ENCODE data around the gene MYOM1.
A peak's percentile ranks its signal among the peaks of the same experiment; 100 is the strongest.

The MYOM1 gene

DNA sequence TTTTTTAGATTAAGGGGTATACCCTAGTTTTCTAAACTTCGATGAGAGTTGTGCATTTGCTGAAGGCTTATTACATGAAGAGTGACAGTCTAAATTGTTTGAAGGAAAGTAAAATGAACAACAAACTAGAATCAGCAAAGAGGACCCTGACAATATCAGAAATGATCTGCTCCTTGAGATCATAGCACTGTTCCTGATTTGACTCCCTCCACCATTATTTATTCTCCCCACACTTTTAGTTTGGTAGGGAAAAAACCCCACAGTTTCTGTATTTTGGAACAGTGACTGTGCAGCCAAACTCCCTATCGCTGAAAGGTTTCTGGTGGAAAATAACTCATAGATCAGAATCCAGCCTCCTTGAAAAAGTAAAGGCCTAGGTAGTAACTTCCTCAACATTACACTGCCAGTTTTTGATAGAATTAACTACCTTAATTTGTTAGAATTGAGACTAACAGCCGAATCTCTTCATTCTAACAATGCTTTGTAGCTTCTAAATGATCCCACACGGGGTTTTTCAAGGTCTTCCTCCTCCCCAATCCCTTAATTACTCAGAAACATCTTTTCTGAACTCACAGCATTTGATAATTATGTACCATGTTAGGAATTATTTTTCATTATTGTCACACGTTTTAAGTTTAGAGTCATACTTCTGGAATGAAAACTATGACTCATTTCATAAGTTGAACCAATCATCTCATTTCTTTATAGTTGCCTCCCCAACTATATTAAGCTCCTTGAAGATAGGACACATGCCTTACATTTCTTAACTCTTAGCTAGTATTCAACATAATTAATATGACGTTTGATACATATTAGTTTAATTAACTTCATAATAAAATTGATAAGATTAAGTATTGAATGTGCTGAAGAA lies 30.7 kb upstream of the MYOM1 start:
- H3K27ac ChIP-seq: peak overlapping the region; percentile 16; the same call in 1 of the 2 replicates
- TF ChIP-seq ZFX (IDR thresholded peaks at IDR 0.05; ENCODE audit: borderline replicate concordance): no peak
- TF ChIP-seq, protein P1, sequence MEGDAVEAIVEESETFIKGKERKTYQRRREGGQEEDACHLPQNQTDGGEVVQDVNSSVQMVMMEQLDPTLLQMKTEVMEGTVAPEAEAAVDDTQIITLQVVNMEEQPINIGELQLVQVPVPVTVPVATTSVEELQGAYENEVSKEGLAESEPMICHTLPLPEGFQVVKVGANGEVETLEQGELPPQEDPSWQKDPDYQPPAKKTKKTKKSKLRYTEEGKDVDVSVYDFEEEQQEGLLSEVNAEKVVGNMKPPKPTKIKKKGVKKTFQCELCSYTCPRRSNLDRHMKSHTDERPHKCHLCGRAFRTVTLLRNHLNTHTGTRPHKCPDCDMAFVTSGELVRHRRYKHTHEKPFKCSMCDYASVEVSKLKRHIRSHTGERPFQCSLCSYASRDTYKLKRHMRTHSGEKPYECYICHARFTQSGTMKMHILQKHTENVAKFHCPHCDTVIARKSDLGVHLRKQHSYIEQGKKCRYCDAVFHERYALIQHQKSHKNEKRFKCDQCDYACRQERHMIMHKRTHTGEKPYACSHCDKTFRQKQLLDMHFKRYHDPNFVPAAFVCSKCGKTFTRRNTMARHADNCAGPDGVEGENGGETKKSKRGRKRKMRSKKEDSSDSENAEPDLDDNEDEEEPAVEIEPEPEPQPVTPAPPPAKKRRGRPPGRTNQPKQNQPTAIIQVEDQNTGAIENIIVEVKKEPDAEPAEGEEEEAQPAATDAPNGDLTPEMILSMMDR (IDR thresholded peaks at IDR 0.05): no peak

DNA sequence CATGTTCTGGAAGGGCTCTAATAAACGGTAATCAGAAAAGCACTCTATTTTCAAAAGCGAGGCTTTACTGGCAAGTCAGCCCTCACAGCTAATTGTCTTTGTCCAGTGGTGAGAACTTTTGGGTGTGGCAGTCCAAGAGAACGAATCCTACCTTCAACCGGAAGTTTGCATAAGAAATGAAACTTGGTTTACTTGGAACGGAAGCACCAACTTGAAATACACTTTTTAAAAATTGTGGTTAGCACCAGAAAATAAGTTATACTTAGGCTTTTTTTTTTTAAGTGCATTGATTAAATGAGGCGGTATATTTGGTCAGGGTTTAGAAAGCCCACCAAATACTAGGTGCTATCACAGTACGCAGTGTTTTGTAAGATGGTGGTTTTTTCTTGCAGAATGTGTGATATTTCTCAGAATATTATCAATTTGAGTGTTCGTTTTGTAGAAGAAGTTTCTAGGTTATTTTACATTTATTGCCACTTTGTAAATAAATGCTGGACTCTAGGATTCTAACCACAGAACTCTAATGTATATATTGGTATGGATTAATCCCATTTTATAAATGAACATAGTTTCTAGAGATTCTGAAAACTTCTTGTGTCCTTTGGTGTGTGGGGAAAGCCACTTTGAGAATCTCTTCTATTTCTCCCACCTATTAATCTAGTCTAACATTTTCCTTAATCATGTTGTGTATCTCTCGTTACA lies 29.0 kb upstream of the MYOM1 start:
- TF ChIP-seq ZFX (IDR thresholded peaks at IDR 0.05; ENCODE audit: borderline replicate concordance): no peak
- TF ChIP-seq, protein P1 (IDR thresholded peaks at IDR 0.05): no peak
- H3K27ac ChIP-seq: peak overlapping the region; percentile 89

DNA sequence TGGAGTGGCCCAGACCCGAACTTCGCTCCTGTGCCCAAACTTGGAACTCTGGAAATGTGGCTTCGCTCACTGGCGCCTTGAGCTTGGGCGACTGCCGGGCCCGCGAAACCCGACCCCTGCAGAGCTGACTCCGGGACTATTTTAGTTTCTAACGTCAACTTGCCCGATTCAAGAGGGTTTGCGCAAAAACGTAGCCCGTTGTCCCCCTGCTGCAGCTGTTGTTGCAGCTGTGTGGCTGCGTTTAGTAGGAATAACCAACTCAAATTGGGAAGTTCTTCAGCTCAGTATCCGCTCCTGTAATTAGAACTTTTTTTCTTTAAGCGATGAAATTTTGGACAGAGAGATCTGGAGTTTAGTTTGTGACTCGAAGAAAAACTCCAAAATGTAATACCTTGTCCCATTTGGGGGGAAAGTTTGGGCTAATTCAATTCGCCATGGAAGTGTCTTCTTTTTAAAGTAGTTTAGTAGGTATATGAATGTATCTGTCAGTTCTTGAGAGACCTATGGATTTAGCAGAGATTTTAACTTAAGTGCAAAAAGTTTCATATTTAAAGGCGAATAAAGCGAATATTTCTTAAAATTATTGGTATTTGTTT lies 28.4 kb upstream of the MYOM1 start:
- H3K27ac ChIP-seq: peak overlapping the region; percentile 89
- TF ChIP-seq, protein P1 (IDR thresholded peaks at IDR 0.05): no peak
- no peak for TF ChIP-seq ZFX (IDR thresholded peaks at IDR 0.05; ENCODE audit: borderline replicate concordance)

DNA sequence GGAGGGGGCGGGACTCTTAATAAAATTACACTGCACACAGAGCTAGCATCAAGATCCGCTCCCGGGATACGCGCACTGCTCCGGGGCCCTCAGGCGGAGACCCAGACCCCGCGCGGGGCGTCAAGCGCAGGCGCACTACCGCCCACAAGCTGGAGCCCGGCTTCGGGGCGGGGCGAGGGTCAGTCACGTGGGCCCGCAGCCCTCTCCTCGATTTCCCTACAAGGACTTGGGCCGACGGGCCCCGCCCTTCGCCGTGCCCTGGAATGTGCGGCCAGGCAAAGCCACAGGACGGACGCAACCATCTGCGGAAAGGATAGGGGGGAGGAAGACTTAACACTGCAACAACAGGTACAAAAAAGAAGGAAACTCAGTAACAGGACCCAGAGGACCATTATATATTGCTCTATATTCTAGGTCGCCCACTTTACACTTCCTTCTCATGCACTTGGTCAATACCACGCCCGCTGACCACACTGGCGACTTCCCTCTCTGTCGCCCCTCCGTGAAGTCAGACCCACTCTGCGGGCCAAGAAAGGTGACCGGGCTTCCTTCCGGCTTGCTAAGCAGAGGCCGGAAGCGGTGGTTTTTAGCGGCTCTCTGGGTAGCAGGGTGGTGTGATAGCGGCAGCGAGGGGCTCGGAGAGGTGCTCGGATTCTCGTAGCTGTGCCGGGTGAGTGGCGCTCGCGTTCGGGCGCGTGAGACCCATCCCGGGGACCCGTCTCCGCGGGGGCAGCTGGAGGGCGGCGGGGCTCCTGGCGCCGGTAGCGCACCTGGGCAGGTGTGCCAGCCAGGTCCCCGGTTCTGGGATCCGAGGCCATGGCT lies 27.7 kb upstream of the MYOM1 start, which contains the start of gene MYL12A:
TSS of gene MYL12A (plus strand) at position 562 of the 822 bp plus-strand sequence. CDS start 5,447 bp downstream, outside the sequence.
- H3K27ac ChIP-seq: peak within 1 kb of the TSS; percentile 89
- no peak for TF ChIP-seq ZFX (IDR thresholded peaks at IDR 0.05; ENCODE audit: borderline replicate concordance)
- TF ChIP-seq, protein P1 (IDR thresholded peaks at IDR 0.05): no peak

DNA sequence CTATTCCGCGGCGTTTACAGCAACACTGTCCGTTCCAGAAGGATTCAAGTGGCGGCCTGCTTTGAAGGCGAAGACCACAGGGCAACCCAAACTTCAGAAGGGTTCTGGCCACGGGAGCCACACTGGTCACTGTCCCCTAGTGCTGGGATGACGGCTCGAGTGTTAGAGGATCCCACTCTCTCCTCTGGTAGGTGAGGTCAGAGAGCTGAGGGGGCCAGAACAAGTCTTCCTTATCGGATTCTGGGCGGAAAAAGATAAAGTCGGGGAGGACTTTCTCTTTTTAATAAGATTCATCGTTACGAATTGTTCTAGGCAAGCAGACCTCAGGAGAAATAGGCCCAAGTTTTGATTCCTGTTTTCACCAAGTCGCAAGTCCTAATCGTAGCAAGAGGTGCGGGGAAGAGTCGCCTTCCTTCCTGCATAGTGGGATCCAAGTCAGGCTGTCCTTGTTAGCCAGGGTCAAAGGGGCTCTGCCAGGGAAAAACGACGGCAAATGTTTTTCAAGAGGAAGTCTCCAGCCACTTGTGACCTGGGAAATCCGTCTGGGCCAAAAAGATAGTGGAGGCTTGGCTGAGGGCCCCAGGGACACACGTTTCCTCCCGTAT lies 27.0 kb upstream of the MYOM1 start:
- TF ChIP-seq ZFX (IDR thresholded peaks at IDR 0.05; ENCODE audit: borderline replicate concordance): no peak
- TF ChIP-seq, protein P1 (IDR thresholded peaks at IDR 0.05): no peak
- H3K27ac ChIP-seq: peak overlapping the region; percentile 89

DNA sequence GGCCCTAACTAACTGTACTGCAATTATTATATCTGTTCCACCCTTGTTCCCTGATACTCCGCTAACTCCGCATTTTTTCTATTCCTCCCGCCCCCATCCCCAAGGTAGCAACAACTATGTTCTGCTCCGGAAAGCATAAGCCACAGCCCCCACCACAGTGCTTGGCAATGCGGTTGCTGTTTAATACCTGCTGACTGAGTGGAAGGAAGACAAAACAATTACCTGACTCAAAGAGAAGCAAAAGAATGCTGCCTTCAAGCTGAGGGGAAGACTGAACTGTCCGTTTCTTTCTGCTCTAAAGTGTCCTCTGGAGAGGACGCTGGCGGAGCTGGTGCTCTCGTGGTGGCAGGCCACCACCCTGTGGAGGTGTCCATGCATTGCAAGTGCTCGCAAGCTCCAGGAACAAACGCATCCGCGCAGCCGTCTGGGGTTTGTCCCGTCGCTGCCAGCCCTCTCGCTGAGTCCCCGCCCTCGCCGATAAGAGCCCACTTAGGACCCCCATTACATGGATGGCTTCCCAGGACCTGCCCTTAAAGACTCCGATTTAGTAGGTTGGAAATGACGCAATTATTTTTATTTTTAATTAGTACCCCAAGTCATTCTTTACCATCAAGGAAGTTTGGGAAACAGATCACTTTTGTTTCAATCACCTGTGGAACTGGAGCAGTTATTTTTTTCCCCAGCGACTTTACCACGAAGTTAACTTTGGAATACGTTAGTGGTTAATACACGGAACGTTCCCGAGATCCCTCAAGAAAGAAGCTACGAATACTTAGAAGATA lies 26.3 kb upstream of the MYOM1 start:
- peak overlapping the region; percentile 89 for H3K27ac ChIP-seq
- TF ChIP-seq ZFX (IDR thresholded peaks at IDR 0.05; ENCODE audit: borderline replicate concordance): no peak
- TF ChIP-seq, protein P1 (IDR thresholded peaks at IDR 0.05): peak; percentile 92
